Left forelimb (tissue), 1 donor: ENCODE measurements around the gene SPC24.

Experiments used
- DNase-seq: peaks from one replicate; pipeline ENCODE4 v3.0.0-alpha.2; 2018; ENCODE audit warnings: low spot score

The SPC24 gene, protein sequence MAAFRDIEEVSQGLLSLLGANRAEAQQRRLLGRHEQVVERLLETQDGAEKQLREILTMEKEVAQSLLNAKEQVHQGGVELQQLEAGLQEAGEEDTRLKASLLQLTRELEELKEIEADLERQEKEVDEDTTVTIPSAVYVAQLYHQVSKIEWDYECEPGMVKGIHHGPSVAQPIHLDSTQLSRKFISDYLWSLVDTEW

DNA sequence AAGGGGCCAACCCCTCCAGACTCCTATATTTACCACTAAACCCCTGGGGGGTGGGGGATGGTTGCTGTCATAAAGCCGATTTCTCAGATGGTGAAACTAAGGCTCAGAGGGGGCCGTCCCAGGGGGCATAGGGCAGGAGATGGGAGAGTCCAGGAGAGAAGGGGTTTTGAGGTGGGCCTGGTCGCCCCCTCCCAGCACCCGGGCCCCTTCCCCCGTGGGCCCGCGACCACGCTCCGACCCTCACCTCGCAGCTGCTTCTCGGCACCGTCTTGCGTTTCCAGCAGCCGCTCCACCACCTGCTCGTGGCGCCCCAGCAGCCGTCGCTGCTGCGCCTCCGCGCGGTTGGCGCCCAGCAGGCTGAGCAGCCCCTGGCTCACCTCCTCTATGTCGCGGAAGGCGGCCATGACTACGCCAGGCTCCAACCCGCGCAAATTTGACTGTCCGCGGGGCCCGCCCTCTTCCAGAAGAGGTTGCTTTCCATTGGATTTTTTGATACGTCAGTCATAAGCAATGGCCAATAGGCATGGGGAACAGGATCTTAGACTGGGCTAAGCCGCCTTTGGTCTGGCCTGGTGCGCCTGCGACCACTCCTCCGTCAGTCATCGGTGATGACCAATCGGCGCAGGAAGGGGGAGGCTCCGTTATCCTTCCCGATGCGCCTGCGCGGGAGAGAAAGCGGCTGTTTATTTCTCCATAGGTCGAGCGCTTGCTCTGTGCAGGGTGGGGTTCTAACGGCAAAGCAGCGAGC lies at the start of gene SPC24:
TSS of gene SPC24 (minus strand) at position 410 of the 748 bp plus-strand sequence. CDS start at position 404, 6 bp downstream.
- DNase-seq: peak; percentile 96

DNA sequence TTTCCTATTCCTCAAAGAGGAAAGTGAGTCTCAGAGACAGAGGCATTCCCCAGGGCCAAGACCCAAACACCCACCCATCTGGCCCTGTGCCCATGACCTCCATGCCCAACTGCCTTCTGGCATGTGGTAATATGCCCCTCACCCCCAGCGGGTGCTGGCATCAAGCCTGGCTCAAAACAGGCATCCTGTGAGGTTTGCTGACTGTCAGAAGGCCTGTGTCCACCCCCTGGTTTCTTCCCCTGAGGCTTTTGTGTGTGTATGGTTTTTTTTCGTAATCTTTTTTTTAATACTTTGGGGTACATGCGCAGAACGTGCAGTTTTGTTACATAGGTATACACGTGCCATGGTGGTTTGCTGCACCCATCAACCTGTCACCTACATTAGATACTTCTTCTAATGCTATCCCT lies 49.4 kb upstream of the SPC24 start:
- DNase-seq: no peak

- DNase-seq: no peak
Measured at GRCh38 chr19:11204076-11204602, 48.6 kb upstream of the SPC24 start.

GRCh38 chr19:11203194-11204075 lies 47.9 kb upstream of the SPC24 start:
- peak; percentile 73 for DNase-seq

GRCh38 chr19:11202488-11203193 lies 47.1 kb upstream of the SPC24 start:
- no peak for DNase-seq

DNA sequence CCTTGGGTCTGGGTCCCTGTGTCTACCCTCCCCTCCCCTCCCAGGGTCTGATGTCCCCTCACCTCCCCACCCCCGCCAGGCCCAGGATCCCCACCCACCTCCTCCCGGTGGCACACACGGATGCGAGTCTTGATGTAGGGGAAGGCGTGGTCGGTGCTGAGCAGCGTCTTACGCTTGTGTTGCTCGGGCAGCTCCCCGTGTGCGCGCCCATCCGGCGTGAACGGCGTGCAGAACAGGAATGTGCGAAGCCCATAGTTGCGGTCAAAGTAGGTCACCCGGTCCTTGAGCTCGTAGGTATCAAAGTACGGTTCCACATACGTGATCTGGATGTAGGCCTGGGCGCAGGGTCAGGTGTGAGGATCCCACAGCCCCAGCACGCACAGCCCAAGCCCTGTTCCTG lies 46.2 kb upstream of the SPC24 start:
- no peak for DNase-seq

- no peak for DNase-seq
Measured at GRCh38 chr19:11200931-11201330, 45.3 kb upstream of the SPC24 start.

GRCh38 chr19:11200015-11200574 lies 44.5 kb upstream of the SPC24 start:
- no peak for DNase-seq

- no peak for DNase-seq
Measured at GRCh38 chr19:11199517-11199916, 43.9 kb upstream of the SPC24 start.

GRCh38 chr19:11198769-11199424 lies 43.3 kb upstream of the SPC24 start:
- no peak for DNase-seq

DNA sequence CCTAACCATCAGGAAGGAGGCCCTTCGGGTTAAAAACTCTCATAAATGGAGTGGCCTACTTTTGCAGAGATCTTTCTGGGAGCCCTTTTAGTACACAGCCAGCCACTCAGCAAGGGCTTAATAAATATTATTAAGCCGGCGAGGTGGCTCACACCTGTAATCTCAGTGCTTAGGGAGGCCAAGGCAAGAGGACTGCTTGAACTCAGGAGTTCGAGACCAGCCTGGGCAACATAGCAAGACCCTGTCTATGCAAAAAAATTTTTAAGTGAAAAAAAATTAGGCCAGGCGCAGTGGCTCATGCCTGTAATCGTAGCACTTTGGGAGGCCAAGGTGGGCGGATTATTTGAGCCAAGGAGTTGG lies 42.6 kb upstream of the SPC24 start:
- no peak for DNase-seq

GRCh38 chr19:11197291-11198174 lies 42.0 kb upstream of the SPC24 start, which contains the start of gene KANK2:
KANK2 (minus strand) TSS chr19:11197545; CDS start chr19:11194511, 3,034 bp downstream.
- DNase-seq: peak; percentile 93

DNA sequence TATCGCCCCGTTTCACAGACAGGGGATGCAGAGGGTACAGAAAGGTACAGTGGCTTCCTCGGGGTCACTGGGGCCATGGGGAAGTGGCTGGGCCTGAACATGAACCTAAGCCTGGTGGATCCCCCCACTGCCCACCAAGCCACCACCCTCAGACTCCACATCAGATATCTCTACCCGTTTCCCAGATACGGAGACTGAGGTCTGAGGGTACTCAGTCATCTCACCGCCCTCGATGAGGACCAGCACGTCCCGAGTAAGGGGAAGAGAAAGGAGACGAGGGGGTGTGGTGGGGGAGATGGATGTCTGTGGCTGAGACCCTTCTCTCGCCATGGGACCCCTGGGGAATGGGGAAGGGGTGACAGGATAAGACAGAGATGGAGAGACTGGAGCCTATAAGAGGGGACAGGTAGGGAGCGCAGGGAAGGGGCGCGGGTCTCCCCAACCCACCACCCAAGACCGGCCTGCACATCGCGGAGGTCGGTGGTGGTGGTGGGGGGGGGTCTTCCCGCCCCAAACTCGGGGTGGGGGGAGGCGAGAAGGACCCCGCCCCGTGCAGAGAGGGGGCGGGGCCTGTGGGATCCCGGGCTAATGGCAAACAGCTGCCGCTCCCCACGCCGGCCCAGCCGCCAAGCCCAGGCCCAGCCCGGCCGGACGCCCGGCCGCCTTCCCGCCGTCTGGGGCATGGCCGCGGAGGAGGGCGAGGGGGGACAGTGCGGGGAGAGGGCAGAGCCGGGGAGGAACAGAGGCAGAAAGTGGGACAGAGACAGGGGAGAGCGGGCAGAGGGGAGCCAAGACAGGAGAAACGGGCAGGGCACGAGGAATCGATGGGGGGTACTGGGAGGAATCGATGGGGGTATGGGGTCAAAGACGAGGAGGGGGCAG lies 41.1 kb upstream of the SPC24 start:
- peak; percentile 80 for DNase-seq

DNA sequence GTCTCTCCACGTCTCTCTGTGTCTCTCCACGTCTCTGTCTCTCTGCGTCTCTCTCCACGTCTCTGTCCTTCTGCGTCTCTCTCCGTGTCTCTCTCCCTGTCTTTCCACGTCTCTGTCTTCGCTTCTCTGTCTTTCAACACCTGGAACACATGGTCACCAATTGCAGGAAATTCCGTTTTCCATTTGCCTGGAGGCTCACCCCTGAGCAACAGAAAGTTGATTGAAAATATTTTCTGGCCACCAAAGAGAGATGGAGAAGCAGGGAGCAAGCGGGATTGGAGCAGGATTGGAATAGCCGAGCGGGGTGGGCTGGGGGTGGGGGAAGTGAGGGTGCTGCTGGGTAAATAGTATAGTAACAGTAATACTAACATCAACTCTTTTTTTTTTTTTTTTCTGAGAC lies 40.1 kb upstream of the SPC24 start:
- no peak for DNase-seq

DNA sequence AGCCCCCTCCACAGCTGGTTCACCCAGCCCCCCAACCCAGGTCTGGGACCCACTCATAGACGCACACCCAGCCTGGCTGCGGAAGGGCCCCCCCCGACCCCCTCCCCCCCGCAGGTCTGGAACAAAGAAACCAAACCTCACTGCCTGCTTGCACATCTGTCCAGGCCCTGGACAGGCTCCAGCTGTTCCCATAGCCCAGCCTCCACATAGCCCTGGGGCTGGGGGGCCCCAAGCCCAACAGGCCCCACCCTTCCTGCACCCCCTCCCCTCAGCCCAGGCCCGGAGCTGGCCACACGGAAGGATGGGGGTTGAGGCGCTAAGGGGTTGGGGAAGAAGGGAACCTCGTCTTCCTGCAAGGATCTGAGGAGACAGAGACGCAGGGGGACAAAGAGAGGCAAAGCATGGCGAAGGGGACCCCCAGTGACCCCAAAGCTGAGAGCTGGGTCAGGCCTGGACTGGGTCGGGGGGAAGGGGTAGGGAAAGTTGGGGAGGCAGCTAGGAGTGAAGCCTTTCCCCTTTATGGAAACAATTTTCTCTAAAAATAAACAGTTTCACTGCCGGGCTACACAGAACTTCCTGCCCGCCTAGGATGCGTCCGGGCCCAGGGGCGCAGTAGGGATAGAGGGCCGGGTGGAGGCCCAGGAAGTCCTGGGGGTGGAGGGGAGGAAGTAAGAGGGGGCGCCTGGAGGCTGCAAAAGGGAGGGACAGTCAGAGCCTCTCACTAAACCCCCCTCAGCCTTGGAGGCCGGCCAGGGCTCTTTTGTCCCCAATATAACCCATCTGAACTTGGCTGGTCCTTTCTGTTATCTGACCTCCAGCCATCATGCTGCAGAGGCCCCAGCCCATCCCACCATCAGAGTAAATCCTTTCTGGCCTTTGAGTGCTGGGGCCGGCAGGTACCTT lies 39.3 kb upstream of the SPC24 start:
- peak; percentile 74 for DNase-seq

DNA sequence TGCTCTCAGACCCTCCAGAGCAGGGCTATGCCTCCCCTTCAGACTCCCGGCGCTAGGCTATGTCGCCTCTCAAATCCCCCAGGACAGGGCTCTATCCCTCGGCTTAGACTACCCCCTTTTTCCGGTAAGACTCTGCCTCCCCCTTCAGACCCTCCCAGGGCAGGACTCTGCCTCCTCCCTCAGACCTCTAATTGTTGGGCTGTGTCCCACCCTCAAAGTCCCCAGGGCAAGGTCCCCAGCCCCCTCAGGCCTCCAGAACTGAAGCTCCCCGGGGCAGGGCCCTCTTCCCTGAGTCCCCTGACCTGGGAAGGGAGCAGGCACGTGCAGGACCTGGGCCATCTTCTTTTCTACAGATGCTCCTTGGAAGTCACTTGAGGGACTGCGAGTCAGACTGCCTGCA lies 38.6 kb upstream of the SPC24 start:
- no peak for DNase-seq
